OCI-LY7 (cell line): ENCODE results near the gene ANKRD34A.

Experiments
- EZH2phosphoT487 ChIP-seq: fragments of 200-600 bp; sonication (generic); IDR thresholded peaks from 2 replicates; pipeline ENCODE4 v1.6.1; 2018; ENCODE audit warnings: low read depth, borderline replicate concordance, mild to moderate bottlenecking, mixed run types, antibody characterized with exemption, low read length, moderate library complexity, mixed read lengths
- TF ChIP-seq, protein P1 (sequence below): fragments of 200-600 bp; sonication (generic); conservative IDR thresholded peaks from 2 replicates; pipeline ENCODE4 v1.5.1; 2014; ENCODE audit warnings: mild to moderate bottlenecking, antibody characterized with exemption, low read length, moderate library complexity, mixed read lengths

DNA sequence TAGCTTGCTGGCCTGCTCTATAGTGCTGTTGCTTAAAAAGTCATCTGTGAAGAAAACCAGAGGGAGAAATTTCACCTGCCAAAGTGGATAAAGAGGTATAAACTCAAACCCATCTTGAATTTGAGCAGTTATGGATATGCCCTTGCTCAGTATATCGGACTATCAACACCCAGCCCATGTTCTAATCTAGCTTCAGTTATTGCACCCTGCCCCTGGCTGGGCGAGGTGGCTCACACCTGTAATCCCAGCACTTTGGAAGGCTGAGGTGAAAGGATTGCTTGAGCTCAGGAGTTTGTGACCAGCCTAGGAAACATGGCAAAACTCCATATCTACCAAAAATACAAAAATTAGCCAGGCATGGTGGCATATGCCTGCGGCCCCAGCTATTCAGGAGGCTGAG is 19.8 kb downstream of the ANKRD34A start:
- TF ChIP-seq, protein P1, sequence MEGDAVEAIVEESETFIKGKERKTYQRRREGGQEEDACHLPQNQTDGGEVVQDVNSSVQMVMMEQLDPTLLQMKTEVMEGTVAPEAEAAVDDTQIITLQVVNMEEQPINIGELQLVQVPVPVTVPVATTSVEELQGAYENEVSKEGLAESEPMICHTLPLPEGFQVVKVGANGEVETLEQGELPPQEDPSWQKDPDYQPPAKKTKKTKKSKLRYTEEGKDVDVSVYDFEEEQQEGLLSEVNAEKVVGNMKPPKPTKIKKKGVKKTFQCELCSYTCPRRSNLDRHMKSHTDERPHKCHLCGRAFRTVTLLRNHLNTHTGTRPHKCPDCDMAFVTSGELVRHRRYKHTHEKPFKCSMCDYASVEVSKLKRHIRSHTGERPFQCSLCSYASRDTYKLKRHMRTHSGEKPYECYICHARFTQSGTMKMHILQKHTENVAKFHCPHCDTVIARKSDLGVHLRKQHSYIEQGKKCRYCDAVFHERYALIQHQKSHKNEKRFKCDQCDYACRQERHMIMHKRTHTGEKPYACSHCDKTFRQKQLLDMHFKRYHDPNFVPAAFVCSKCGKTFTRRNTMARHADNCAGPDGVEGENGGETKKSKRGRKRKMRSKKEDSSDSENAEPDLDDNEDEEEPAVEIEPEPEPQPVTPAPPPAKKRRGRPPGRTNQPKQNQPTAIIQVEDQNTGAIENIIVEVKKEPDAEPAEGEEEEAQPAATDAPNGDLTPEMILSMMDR = no peak
- TF ChIP-seq EZH2phosphoT487 = no peak
